Activated naive CD8-positive, alpha-beta T cell treated with anti-CD3 and anti-CD28 coated beads, Interleukin-2, amount 50 U/mL, for 24 hours (primary cell): Measurements from ENCODE around the gene EARS2.
"Not testable (repeated sequence)": the region's sequence is repeated elsewhere in the genome, so short reads cannot be mapped to it uniquely, and the experiment has no call there.

Source experiments
- ATAC-seq: fragments of 150-1000 bp; cut with Tn5 transposase; one replicate; pipeline ENCODE4 v1.10.0; 2021
- DNase-seq: peaks from one replicate; pipeline ENCODE4 v3.0.0; 2021
- H3K27ac Mint-ChIP-seq: one replicate; pipeline ENCODE4 v1.8.0; 2021; ENCODE audit warnings: mild to moderate bottlenecking, mixed read lengths
- H3K27me3 Mint-ChIP-seq: one replicate; pipeline ENCODE4 v1.8.0; 2021; ENCODE audit warnings: mixed read lengths
- H3K36me3 Mint-ChIP-seq: one replicate; pipeline ENCODE4 v1.8.0; 2021; ENCODE audit warnings: low read depth, mixed read lengths
- H3K4me1 Mint-ChIP-seq: one replicate; pipeline ENCODE4 v1.8.0; 2021; ENCODE audit warnings: mixed read lengths
- H3K4me3 Mint-ChIP-seq: one replicate; pipeline ENCODE4 v1.8.0; 2021; ENCODE audit warnings: mild to moderate bottlenecking, moderate library complexity, mixed read lengths
- H3K9me3 Mint-ChIP-seq: one replicate; pipeline ENCODE4 v1.8.0; 2021; ENCODE audit warnings: mixed read lengths

The EARS2 gene

DNA sequence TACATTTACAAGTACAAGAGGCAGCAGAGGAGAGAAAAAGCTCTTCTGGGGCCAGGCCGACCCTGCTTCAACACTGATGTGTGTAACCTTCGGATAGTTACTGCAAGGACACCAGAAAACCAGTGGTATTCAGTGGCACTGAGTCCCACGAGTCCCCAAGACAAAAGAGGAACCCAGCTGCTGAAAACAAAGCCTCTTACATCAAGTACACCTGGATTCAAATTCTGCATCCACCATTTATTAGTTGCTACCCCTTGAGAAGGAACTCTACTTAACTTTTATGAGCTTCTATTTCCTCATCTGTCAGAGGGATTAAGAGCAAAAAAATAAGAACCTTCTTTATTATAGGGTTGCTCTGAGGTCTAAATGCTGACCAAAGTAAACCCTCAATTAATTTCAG, 2.6 kb downstream of the EARS2 start:
- no peak overlapping the region for H3K27ac Mint-ChIP-seq
- ATAC-seq = no peak
- H3K4me3 Mint-ChIP-seq = no peak overlapping the region
- no peaks in the 10 kb centered on the region for H3K9me3 Mint-ChIP-seq
- H3K36me3 Mint-ChIP-seq = peaks cover 24% of the 10 kb centered on the region
- no peak for DNase-seq
- H3K27me3 Mint-ChIP-seq = no peaks in the 10 kb centered on the region
- H3K4me1 Mint-ChIP-seq = peaks cover 29% of the 10 kb centered on the region

GRCh38 chr16:23552161-23552560, 5.0 kb downstream of the EARS2 start:
- no peak overlapping the region for H3K27ac Mint-ChIP-seq
- ATAC-seq = no peak
- H3K36me3 Mint-ChIP-seq = peaks cover 32% of the 10 kb centered on the region
- H3K4me3 Mint-ChIP-seq = no peak overlapping the region
- no peak for DNase-seq
- no peaks in the 10 kb centered on the region for H3K27me3 Mint-ChIP-seq
- peaks cover 17% of the 10 kb centered on the region for H3K4me1 Mint-ChIP-seq
- no peaks in the 10 kb centered on the region for H3K9me3 Mint-ChIP-seq

DNA sequence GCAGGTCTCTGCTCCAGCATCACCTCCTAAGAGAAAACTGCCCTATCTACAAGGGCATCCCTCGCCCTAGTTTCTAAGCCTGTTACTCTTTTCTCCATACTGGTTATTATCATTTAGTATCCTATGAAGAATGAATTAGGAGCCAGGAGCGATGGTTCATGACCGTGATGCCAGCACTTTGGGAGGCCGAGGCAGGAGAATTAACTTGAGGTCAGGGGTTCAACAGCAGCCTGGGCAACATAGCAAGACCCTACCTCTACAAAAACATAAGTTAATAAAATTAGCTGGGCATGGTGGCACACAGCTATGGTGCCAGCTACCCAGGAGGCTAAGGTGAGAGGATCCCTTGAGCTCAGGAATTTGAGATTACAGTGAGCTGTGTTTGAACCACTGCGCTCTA, 7.2 kb downstream of the EARS2 start:
- DNase-seq (no peak), ATAC-seq (no peak)
- Mint-ChIP-seq H3K27ac (no peak overlapping the region), H3K27me3 (no peaks in the 10 kb centered on the region), H3K4me1 (peaks cover 4% of the 10 kb centered on the region), H3K9me3 (no peaks in the 10 kb centered on the region), H3K4me3 (no peak overlapping the region), H3K36me3 (peaks cover 34% of the 10 kb centered on the region)

DNA sequence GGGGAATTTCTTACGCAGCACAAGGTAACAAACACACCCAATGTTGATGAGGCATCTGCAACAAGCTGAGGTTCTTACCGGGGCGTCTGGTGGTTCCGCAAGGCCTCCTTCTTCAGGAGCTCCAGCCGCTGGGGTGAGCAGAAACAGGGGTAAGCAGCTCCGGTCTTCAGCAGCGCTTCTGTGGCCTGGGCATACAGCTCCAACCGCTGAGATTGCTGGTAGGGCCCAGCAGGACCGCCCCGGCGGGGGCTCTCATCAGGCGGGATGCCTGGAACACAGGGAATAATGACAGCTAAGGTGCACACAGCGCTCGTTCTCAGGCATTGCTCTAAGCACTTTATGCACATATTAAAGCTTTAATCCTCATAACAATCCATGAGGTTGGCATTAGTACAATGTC, 12.7 kb downstream of the EARS2 start:
- no peak for ATAC-seq
- peaks cover 34% of the 10 kb centered on the region for H3K36me3 Mint-ChIP-seq
- H3K4me1 Mint-ChIP-seq = peaks cover 4% of the 10 kb centered on the region

GRCh38 chr16:23540817-23541178, 16.4 kb downstream of the EARS2 start:
- not testable (repeated sequence) for H3K9me3 Mint-ChIP-seq, DNase-seq, ATAC-seq, H3K27me3 Mint-ChIP-seq, H3K4me3 Mint-ChIP-seq, H3K27ac Mint-ChIP-seq, H3K4me1 Mint-ChIP-seq
- H3K36me3 Mint-ChIP-seq = peaks cover 25% of the 10 kb centered on the region

More for the DNA sequence above, 12.7 kb downstream of the EARS2 start:
- DNase-seq = no peak
- Mint-ChIP-seq H3K4me3 (no peak overlapping the region), H3K27me3 (no peaks in the 10 kb centered on the region), H3K27ac (no peak overlapping the region), H3K9me3 (no peaks in the 10 kb centered on the region)

DNA sequence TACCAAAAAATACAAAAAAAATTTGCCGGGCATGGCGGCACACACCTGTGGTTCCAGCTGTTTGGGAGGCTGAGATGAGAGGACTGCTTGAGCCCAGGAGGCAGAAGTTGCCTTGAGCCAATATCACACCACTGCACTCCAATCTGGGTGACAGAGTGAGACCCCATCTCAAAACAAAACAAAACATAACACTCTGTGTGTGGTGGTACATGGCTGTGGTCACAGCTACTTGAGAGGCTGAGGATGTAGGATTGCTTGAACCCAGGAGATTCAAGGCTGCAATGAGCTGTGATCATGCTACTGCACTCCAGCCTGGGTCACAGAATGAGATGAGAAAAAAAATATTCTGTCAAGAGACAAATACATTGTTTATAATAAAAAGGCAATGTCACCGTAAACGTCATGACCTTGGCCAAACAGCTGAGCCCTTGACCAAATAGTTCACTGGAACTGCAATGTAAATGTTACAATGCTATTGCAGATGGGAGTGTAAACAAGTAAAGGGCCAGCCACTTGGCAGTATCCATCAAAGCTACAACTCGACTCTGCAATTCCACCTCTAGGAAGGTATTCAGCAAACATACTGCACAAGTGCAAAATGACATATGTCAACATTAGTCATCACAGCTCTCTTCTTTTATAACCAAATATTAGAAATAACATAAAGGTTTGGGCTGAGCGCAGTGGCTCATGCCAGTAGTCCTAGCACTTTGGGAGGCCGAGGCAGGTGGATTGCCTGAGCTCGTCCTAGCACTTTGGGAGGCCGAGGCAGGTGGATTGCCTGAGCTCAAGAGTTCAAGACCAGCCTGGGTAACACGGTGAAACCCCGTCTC, 16.9 kb downstream of the EARS2 start:
- no peaks in the 10 kb centered on the region for H3K27me3 Mint-ChIP-seq
- H3K9me3 Mint-ChIP-seq = no peaks in the 10 kb centered on the region
- H3K4me1 Mint-ChIP-seq = peaks cover 7% of the 10 kb centered on the region
- no peak overlapping the region for H3K27ac Mint-ChIP-seq
- no peak for ATAC-seq
- no peak for DNase-seq
- H3K4me3 Mint-ChIP-seq = no peak overlapping the region
- peaks cover 25% of the 10 kb centered on the region for H3K36me3 Mint-ChIP-seq

DNA sequence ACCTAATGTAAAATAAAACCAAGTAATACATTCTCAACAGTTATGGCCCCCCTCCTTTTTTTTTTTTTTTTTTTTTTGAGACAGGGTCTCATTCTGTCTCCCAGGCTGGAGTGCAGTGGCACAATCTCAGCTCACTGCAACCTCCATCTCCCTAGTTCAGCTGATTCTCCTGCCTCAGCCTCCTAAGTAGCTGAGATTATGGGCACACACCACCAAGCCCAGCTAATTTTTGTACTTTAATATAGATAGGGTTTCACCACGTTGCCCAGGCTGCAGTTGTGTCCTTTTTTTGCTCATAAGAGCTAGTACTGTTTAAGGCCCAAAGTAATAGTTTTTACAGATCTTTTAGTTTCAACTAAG, 18.3 kb downstream of the EARS2 start:
- Mint-ChIP-seq H3K27me3 (no peaks in the 10 kb centered on the region), H3K9me3 (no peaks in the 10 kb centered on the region), H3K36me3 (peaks cover 28% of the 10 kb centered on the region), H3K4me1 (peaks cover 7% of the 10 kb centered on the region), H3K27ac (peak overlapping the region; percentile 69), H3K4me3 (no peak overlapping the region)
- no peak for DNase-seq
- ATAC-seq = no peak

- peaks cover 7% of the 10 kb centered on the region for H3K4me1 Mint-ChIP-seq
- DNase-seq (no peak), ATAC-seq (no peak)
- peaks cover 24% of the 10 kb centered on the region for H3K36me3 Mint-ChIP-seq
- no peaks in the 10 kb centered on the region for H3K27me3 Mint-ChIP-seq
- no peak overlapping the region for H3K27ac Mint-ChIP-seq
- H3K4me3 Mint-ChIP-seq = no peak overlapping the region
- H3K9me3 Mint-ChIP-seq = no peaks in the 10 kb centered on the region
These were observed 19.8 kb downstream of the EARS2 start for GRCh38 chr16:23537390-23537789.

DNA sequence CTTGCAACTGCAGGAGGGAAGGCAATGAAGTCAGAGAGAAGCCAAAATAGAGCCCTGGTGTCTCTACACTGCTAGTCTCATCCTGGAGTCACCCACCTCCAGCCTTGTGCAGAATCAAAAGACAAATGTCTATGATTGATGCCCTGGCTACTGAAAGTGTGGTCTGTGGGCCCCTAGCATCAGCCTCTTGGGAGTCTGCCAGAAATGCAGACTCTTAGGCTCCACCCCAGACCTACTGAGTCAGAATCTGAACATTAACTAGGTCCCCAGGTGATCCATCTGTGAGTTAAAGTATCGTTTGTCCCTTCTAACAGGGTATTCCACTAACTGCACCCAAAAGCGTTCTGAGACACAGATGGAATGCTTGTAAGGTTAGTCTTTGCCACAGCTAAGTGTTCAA, 21.2 kb downstream of the EARS2 start:
- no peaks in the 10 kb centered on the region for H3K9me3 Mint-ChIP-seq
- H3K27ac Mint-ChIP-seq = no peak overlapping the region
- no peak for ATAC-seq
- H3K27me3 Mint-ChIP-seq = no peaks in the 10 kb centered on the region
- H3K4me1 Mint-ChIP-seq = peaks cover 7% of the 10 kb centered on the region
- H3K4me3 Mint-ChIP-seq = no peak overlapping the region
- peaks cover 31% of the 10 kb centered on the region for H3K36me3 Mint-ChIP-seq
- no peak for DNase-seq

GRCh38 chr16:23534868-23535860, 22.0 kb downstream of the EARS2 start:
- no peak overlapping the region for H3K4me3 Mint-ChIP-seq
- DNase-seq (no peak), ATAC-seq (no peak)
- H3K9me3 Mint-ChIP-seq = no peaks in the 10 kb centered on the region
- no peak overlapping the region for H3K27ac Mint-ChIP-seq
- H3K4me1 Mint-ChIP-seq = peaks cover 7% of the 10 kb centered on the region
- peaks cover 31% of the 10 kb centered on the region for H3K36me3 Mint-ChIP-seq
- no peaks in the 10 kb centered on the region for H3K27me3 Mint-ChIP-seq

DNA sequence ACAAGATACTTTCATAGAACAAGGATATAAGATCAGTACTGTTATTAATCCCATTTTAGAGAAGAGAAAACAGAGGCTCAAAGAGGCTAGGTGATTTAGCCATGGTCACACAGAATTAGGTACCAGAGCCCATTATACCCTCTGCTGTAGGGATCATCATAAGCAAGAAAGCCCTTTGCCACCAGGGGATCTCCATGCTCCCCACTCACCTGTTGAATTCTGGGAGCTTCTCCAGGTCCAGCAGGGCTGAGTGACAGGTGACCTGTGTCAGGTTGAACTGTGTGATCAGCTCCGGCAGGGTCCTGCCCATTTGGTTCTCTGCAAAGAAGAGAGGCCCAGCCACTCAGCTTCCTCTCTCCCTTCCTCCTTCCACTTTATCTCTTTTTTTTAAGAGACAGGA, 24.7 kb downstream of the EARS2 start:
- no peak overlapping the region for H3K27ac Mint-ChIP-seq
- ATAC-seq (no peak), DNase-seq (no peak)
- H3K36me3 Mint-ChIP-seq = peaks cover 27% of the 10 kb centered on the region
- H3K4me1 Mint-ChIP-seq = no peaks in the 10 kb centered on the region
- no peak overlapping the region for H3K4me3 Mint-ChIP-seq
- no peaks in the 10 kb centered on the region for H3K27me3 Mint-ChIP-seq
- H3K9me3 Mint-ChIP-seq = no peaks in the 10 kb centered on the region

DNA sequence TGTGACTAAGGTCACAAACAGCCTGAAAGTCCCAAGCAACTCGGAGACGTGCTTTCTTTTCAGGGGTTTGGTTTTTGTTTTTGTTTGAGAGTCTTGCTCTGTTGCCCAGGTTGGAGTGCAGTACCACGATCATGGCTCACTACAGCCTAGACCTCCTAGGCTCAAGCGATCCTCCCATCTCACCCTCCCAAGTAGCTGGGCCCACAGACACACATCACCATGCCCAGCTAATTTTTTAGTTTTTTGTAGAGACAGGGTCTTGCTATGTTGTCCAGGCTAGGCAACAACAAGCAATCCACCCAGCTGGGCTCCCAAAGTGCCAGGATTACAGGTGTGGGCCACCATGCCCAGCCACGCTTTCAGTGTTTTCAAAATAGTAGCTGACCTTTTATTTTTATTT, 27.1 kb downstream of the EARS2 start:
- no peak overlapping the region for H3K4me3 Mint-ChIP-seq
- no peaks in the 10 kb centered on the region for H3K27me3 Mint-ChIP-seq
- H3K9me3 Mint-ChIP-seq = no peaks in the 10 kb centered on the region
- ATAC-seq = no peak
- H3K27ac Mint-ChIP-seq = no peak overlapping the region
- DNase-seq = no peak
- H3K36me3 Mint-ChIP-seq = peaks cover 36% of the 10 kb centered on the region
- H3K4me1 Mint-ChIP-seq = no peaks in the 10 kb centered on the region

- DNase-seq (no peak), ATAC-seq (no peak)
- no peaks in the 10 kb centered on the region for H3K4me1 Mint-ChIP-seq
- no peak overlapping the region for H3K4me3 Mint-ChIP-seq
- H3K27ac Mint-ChIP-seq = no peak overlapping the region
- H3K36me3 Mint-ChIP-seq = peaks cover 35% of the 10 kb centered on the region
- no peaks in the 10 kb centered on the region for H3K9me3 Mint-ChIP-seq
- no peaks in the 10 kb centered on the region for H3K27me3 Mint-ChIP-seq
These were observed 28.4 kb downstream of the EARS2 start for GRCh38 chr16:23528644-23529310.

DNA sequence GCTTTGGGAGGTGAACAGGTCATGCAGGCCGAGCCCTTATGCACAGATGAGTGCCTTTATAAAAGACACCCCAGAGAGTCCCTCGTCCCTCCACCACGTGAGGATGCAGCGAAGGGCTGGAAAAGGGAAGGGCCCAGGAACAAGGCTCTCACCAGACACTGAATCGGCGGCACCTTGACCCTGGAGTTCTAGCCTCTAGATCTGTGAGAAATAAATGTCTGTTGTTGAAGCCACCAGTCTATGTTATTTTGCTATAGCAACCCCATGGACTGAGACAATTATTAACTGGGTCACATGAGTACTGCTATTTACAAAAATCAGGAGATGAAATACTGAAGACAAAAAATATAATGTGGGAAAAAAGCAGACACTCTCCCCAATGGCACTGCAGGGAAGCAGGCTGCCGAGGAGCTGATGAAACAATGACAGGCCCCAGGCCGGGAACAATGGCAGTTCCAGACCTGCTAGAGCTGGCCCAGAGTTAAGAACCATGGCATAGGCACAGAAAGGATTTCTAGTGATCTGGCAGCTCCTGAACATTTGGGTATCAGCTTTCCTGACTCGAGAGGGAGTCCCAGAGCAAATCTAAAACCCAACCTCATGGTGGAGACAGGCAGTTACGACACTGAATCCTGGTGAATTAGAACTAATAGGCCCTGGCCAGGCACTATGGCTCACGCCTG, 29.0 kb downstream of the EARS2 start:
- H3K4me1 Mint-ChIP-seq = no peaks in the 10 kb centered on the region
- H3K4me3 Mint-ChIP-seq = no peak overlapping the region
- H3K9me3 Mint-ChIP-seq = no peaks in the 10 kb centered on the region
- H3K36me3 Mint-ChIP-seq = peaks cover 33% of the 10 kb centered on the region
- ATAC-seq (no peak), DNase-seq (no peak)
- H3K27ac Mint-ChIP-seq = no peak overlapping the region
- no peaks in the 10 kb centered on the region for H3K27me3 Mint-ChIP-seq
